Smooth muscle cell of the brain vasculature (primary cell): ENCODE data around the gene PAK6.

Source experiments
- DNase-seq: peaks from one replicate; pipeline ENCODE4 v3.0.0-alpha.2; 2012; ENCODE audit warnings: low read depth, low spot score

The PAK6 gene

DNA sequence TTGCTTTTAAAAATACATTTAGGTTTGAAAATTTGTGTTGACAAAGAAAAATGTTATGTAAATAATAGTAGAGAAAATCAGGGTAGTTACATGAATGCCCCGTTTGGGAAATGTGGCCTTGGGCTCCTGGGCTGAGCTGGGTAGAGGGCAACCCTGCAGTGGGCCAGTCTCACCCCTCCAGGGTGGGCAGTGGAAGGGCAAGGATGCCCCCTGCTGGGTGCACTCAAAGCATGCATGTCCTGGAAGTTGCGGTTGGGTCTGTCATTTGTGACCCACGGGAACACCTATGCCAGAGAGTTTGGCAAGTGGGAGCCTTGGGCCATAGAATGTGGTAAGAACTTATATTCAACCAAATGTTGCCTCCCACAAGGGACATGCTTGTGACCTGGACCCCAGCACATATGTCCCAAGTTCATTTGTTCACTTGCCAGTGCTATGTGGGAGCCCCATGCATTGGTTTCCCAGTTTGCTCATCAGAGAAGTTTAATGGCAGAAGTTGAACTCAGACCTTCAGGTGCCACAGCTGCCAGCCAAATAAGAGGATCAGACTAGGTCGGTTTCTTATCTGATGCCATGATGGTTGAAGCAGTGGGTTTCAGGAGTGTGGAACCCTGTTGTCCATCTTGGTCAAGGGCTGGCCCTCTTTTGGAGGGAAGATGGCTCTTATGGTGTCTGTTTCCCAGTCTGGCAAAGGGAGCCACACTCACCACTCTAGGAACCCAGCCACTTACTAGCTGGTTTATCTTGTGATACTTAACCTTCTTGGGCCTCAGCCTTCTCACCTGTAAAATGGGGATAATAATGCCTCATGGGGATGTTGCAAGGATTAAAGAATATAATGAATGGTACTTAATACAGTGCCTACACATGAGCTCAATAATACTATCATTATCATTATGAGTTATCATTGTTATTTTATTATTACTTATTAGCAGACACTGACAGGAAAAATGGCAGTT is 71.4 kb downstream of the PAK6 start:
- no peak for DNase-seq

GRCh38 chr15:40310993-40311392 is 72.1 kb downstream of the PAK6 start:
- no peak for DNase-seq

GRCh38 chr15:40312370-40313158 is 73.7 kb downstream of the PAK6 start:
- DNase-seq, result no peak

- no peak for DNase-seq
These were observed 74.9 kb downstream of the PAK6 start for GRCh38 chr15:40313531-40314398.

DNA sequence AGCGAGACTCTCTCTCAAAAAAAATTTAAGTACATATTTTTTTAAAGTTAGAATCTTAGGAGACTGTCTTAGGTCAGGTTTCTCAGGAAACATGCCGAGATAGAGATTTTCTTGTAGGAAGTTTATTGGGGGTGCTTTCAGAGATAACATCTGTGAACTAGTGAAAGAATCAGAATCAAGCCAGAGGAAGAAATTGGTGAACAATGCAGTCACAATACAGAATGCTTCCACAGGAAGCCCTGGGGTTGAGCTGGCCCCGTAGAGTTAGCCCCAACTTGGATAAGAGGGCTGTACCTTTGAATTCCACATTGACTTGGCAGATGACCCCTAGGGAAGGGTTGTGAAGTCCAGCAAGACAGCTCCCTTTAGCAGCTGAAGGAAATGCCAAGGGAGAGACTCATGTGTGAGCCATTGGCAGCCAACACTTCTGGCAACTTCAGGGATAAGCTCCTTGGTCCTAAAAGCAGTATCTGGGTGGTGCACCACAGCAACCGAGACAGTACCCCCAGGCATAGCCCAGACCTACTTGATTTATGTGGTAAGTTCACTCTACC is 75.9 kb downstream of the PAK6 start:
- no peak for DNase-seq

DNA sequence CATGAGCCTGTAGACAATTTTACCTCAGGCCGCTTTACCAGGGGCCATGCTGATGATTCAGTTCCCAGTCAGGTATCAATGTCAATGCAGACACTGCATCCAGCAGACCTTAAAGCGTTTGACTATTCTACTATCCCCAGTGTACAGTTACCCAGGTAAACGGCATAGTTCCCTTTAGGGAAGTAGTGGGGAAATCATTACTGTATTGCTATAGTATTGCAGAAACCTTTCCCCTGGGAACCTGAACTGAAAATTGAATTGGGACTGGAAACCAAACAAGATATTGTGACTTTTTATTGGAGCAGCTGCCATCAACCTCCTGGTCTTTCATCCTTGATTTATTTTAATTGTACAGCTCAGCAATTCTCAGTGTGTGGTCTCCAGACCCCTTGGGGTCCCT is 78.1 kb downstream of the PAK6 start:
- no peak for DNase-seq

GRCh38 chr15:40317580-40317979 is 78.7 kb downstream of the PAK6 start:
- DNase-seq, result no peak

DNA sequence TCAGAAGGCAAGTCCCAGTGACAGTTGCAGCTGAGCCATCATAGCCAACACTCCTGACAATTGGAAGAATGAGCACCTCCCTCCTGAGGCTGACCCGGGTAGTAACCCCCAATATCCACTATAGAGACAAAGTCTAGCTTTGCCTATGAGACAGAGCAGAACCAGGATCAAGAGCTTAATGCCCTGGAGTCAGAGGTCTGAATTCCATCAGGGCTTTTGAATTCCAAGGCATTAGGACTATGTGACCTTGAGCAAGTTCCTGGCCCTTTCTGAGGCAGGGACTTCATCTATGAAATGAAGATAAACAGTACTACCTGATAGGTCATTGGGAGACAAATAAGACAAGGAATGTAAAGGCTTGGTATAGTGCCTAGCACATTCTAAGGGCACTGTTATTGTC is 81.5 kb downstream of the PAK6 start:
- DNase-seq, result no peak

- DNase-seq, result no peak
These were observed 82.1 kb downstream of the PAK6 start for GRCh38 chr15:40320931-40321371.

- DNase-seq, result no peak
These were observed 83.8 kb downstream of the PAK6 start for GRCh38 chr15:40322531-40323238.

DNA sequence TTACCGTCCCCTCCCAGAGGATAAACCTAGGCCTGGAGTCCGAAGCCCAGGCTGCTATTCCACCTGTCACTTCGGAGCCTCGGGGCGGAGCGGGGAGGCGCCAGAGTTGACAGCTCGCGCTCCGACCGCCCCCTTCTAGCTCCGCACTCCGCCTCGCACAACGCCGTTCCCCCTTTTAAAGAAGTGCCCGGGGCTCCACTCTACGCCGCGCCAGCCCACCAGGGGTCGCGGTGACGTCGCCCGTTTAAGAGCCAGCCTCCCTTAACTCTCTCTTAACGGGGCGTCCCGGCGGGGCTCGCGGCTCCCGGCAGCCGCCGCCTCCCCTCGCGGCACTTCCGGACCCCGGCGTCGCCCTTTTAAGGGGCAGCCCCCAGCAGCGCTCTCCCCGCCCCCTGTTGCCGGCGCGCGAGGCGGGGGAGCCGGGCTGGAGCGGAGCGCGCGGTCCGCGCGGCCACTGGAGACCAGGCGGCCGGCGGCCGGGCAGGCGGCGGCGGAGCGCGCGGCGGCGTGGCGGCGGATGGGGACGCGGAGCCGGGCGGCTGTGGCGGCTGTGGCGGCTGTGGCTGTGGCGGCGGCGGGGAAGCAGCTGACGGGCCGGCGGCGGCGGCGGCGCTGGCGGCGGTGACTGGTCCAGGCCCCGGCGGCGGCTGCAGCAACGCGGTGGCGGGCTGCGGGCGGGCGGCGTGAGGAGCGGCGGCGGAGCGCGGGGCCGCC is 84.5 kb downstream of the PAK6 start, which contains the start of gene INAFM2:
TSS of gene INAFM2 (plus strand) at position 454 of the 714 bp plus-strand sequence. CDS start 364 bp downstream, outside the sequence.
- DNase-seq, result peak; percentile 91

DNA sequence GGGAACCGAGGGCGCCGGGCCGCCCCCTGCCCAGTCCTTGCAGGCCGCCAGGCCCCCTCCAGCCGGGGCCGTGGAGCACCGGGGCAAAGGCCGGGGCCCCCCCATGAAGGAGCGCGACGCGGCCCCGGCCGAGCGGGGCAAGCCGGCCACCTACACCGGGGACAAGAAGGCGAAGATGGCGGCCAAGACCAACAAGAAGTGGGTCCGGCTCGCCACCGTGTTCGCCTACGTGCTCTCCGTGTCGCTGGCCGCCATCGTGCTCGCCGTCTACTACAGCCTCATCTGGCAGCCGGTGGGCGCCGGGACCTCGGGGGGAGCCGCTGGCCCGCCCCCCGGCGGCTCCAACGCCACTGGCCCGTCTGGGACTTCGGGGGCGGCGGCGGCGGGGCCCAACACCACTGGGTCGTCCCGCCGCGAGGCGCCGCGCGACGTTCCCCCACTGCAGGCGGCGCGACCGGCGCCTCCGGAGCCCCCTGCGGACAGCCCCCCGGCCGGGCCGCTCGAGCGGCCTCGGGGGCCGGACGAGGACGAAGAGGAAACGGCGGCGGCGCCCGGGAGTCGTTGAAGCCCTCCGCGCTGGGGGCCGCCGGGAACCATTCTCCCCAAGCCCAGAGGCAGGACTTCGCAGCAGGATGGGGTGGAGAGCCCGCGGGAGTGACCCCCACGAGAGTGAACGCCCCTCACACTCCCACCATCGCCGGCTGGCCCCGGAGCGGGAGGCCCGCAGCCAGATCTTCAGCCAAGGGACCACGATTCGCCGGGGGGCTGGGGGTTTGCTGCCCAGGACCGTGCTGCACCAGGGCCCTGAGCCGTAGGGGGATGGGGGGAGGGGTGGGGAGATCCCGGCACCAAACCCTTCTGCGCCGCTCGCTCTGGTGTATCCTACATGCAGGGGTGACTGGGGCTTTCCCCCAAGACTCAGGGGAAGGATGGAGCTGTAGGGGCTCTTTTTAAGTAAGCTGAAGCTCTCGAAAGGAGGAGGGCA is 85.4 kb downstream of the PAK6 start:
- DNase-seq, result no peak

- no peak for DNase-seq
These were observed 86.3 kb downstream of the PAK6 start for GRCh38 chr15:40325188-40325587.

- DNase-seq, result no peak
These were observed 86.8 kb downstream of the PAK6 start for GRCh38 chr15:40325700-40326099.
